Osteocyte (in vitro differentiated cells): ENCODE measurements around the gene ARHGAP9. TPM values are rescaled to one million over a fixed set of nuclear protein-coding genes. Genes with fewer than 3 reads are reported as not detected.

Source experiments
- DNase-seq: peaks from one replicate; pipeline ENCODE4 v3.0.0; 2021; ENCODE audit warnings: mixed read lengths; ENCODE audit not compliant: unreplicated experiment; ENCODE audit errors: extremely low spot score
- H3K27ac Mint-ChIP-seq: one replicate; pipeline ENCODE4 v1.8.0; 2021; ENCODE audit warnings: mild to moderate bottlenecking, mixed read lengths; ENCODE audit not compliant: unreplicated experiment
- H3K27me3 Mint-ChIP-seq: one replicate; pipeline ENCODE4 v1.8.0; 2021; ENCODE audit warnings: mixed read lengths; ENCODE audit not compliant: unreplicated experiment
- H3K36me3 Mint-ChIP-seq: one replicate; pipeline ENCODE4 v1.8.0; 2021; ENCODE audit warnings: mixed read lengths; ENCODE audit not compliant: unreplicated experiment
- H3K4me1 Mint-ChIP-seq: one replicate; pipeline ENCODE4 v1.8.0; 2021; ENCODE audit warnings: mixed read lengths; ENCODE audit not compliant: unreplicated experiment
- H3K4me3 Mint-ChIP-seq: one replicate; pipeline ENCODE4 v1.8.0; 2021; ENCODE audit warnings: mild to moderate bottlenecking, moderate library complexity, mixed read lengths; ENCODE audit not compliant: unreplicated experiment
- H3K9me3 Mint-ChIP-seq: one replicate; pipeline ENCODE4 v1.8.0; 2021; ENCODE audit warnings: mixed read lengths; ENCODE audit not compliant: unreplicated experiment
- long read RNA-seq: library from polyadenylated mRNA; unstranded; transcript quantifications from one replicate; pipeline ENCODE4 v2.0.0, GENCODE V29; 2021
- total RNA-seq: library from RNA; stranded (reverse); gene quantifications from 2 replicates; pipeline ENCODE4 v1.2.1, GENCODE V29; 2021
- TF ChIP-seq, protein P1 (sequence below): fragments of 200-600 bp; sonication (generic); IDR thresholded peaks from 2 replicates; pipeline ENCODE4 v1.5.0; 2021; ENCODE audit warnings: antibody characterized with exemption, mild to moderate bottlenecking, moderate library complexity

ARHGAP9 gene
- total RNA-seq: 1.5 and 2.1 TPM in 2 replicates
- long read RNA-seq, partial matches to known transcripts: 0 of 1 reads
- long read RNA-seq, other reads (novel, unspliced or antisense): 1 of 1 reads

- Mint-ChIP-seq H3K36me3 (no peaks in the 10 kb centered on the region), H3K4me1 (peaks cover 20% of the 10 kb centered on the region), H3K27me3 (peaks cover 33% of the 10 kb centered on the region), H3K9me3 (no peaks in the 10 kb centered on the region), H3K27ac (no peak within 1 kb of the TSS), H3K4me3 (no peak within 1 kb of the TSS)
- TF ChIP-seq, protein P1, sequence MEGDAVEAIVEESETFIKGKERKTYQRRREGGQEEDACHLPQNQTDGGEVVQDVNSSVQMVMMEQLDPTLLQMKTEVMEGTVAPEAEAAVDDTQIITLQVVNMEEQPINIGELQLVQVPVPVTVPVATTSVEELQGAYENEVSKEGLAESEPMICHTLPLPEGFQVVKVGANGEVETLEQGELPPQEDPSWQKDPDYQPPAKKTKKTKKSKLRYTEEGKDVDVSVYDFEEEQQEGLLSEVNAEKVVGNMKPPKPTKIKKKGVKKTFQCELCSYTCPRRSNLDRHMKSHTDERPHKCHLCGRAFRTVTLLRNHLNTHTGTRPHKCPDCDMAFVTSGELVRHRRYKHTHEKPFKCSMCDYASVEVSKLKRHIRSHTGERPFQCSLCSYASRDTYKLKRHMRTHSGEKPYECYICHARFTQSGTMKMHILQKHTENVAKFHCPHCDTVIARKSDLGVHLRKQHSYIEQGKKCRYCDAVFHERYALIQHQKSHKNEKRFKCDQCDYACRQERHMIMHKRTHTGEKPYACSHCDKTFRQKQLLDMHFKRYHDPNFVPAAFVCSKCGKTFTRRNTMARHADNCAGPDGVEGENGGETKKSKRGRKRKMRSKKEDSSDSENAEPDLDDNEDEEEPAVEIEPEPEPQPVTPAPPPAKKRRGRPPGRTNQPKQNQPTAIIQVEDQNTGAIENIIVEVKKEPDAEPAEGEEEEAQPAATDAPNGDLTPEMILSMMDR: no peak
- DNase-seq: no peak
Observed at GRCh38 chr12:57479376-57480115, at the start of gene ARHGAP9. Gene ARHGAP9 (minus strand): TSS chr12:57479866. CDS start chr12:57479406, 460 bp downstream.

GRCh38 chr12:57528831-57529555 is 49.3 kb upstream of the ARHGAP9 start:
- Mint-ChIP-seq H3K4me3 (no peak overlapping the region), H3K27ac (peak overlapping the region; percentile 14)

GRCh38 chr12:57528176-57528575 is 48.5 kb upstream of the ARHGAP9 start:
- Mint-ChIP-seq H3K27me3 (no peaks in the 10 kb centered on the region), H3K36me3 (peaks cover 41% of the 10 kb centered on the region), H3K9me3 (no peaks in the 10 kb centered on the region), H3K4me3 (no peak overlapping the region), H3K27ac (no peak overlapping the region), H3K4me1 (peaks cover 22% of the 10 kb centered on the region)
- TF ChIP-seq, protein P1: no peak
- no peak for DNase-seq

More at GRCh38 chr12:57528831-57529555, 49.3 kb upstream of the ARHGAP9 start:
- no peaks in the 10 kb centered on the region for H3K27me3 Mint-ChIP-seq
- no peak for DNase-seq
- H3K36me3 Mint-ChIP-seq: peaks cover 46% of the 10 kb centered on the region
- H3K9me3 Mint-ChIP-seq: no peaks in the 10 kb centered on the region
- TF ChIP-seq, protein P1: no peak
- peaks cover 14% of the 10 kb centered on the region for H3K4me1 Mint-ChIP-seq

DNA sequence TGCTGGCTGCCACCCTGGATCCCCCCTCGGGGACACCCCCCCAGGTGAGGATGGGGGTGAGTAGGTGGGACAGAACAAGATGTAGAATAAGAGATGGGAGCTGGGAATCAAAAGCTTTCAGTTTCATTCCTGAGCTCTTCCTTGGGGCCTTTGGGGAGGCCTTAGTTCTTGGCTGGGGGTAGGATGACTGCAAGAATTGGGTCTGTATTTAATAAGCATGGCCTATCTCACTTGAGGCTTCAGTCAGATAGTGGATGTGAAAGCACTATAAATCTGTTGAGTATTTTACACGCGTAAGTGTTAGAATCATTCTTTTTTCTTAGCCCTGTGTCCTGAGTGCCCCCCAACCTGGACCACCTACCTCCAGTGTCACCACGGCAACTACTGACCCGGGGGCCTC is 47.5 kb upstream of the ARHGAP9 start:
- Mint-ChIP-seq H3K4me1 (peaks cover 26% of the 10 kb centered on the region), H3K4me3 (no peak overlapping the region), H3K9me3 (no peaks in the 10 kb centered on the region), H3K36me3 (peaks cover 33% of the 10 kb centered on the region), H3K27ac (peak overlapping the region; percentile 34), H3K27me3 (no peaks in the 10 kb centered on the region)
- no peak for DNase-seq
- TF ChIP-seq, protein P1: no peak
